ENCODE measurements around the gene FRG1.
A peak's percentile ranks its signal among the peaks of the same experiment; 100 is the strongest.
"Not testable (repeated sequence)": the region's sequence is repeated elsewhere in the genome, so short reads cannot be mapped to it uniquely, and the experiment has no call there.

FRG1 gene

GRCh38 chr4:189940178-189941004 is at the start of gene FRG1:
TSS of gene FRG1 (plus strand) at chr4:189940872. CDS start at chr4:189941010, 138 bp downstream.
- peak; percentile 95 for DNase-seq

- no peak for DNase-seq
These were observed 43.0 kb upstream of the FRG1 start for GRCh38 chr4:189897667-189898066.

- DNase-seq = not testable (repeated sequence)
These were observed 41.1 kb upstream of the FRG1 start for GRCh38 chr4:189899481-189900015.

- peak; percentile 23 for DNase-seq
These were observed 36.1 kb upstream of the FRG1 start for GRCh38 chr4:189904420-189905027.

GRCh38 chr4:189912170-189912569 is 28.5 kb upstream of the FRG1 start:
- DNase-seq = no peak

- no peak for DNase-seq
These were observed 23.3 kb upstream of the FRG1 start for GRCh38 chr4:189917161-189917891.

- no peak for DNase-seq
These were observed 19.6 kb upstream of the FRG1 start for GRCh38 chr4:189921058-189921457.

GRCh38 chr4:189926742-189927141 is 13.9 kb upstream of the FRG1 start:
- DNase-seq = not testable (repeated sequence)

- DNase-seq = no peak
These were observed 356 bp downstream of the FRG1 start for GRCh38 chr4:189941005-189941450.

- not testable (repeated sequence) for DNase-seq
These were observed 1.7 kb downstream of the FRG1 start for GRCh38 chr4:189942412-189942811.

GRCh38 chr4:189944077-189944476 is 3.4 kb downstream of the FRG1 start:
- not testable (repeated sequence) for DNase-seq

- DNase-seq = not testable (repeated sequence)
These were observed 6.2 kb downstream of the FRG1 start for GRCh38 chr4:189946906-189947305.

GRCh38 chr4:189948486-189948885 is 7.8 kb downstream of the FRG1 start:
- not testable (repeated sequence) for DNase-seq

GRCh38 chr4:189969291-189969690 is 28.6 kb downstream of the FRG1 start:
- not testable (repeated sequence) for DNase-seq

- no peak for DNase-seq
These were observed 33.0 kb downstream of the FRG1 start for GRCh38 chr4:189973646-189974045.

- DNase-seq = no peak
These were observed 33.4 kb downstream of the FRG1 start for GRCh38 chr4:189974056-189974455.

- no peak for DNase-seq
These were observed 38.8 kb downstream of the FRG1 start for GRCh38 chr4:189979196-189980047.

GRCh38 chr4:189980292-189980691 is 39.6 kb downstream of the FRG1 start:
- not testable (repeated sequence) for DNase-seq

GRCh38 chr4:189981970-189982369 is 41.3 kb downstream of the FRG1 start:
- DNase-seq = no peak

GRCh38 chr4:189983916-189984526 is 43.3 kb downstream of the FRG1 start:
- DNase-seq = not testable (repeated sequence)

- DNase-seq = not testable (repeated sequence)
These were observed 44.0 kb downstream of the FRG1 start for GRCh38 chr4:189984661-189985060.

Data from CD4-positive, alpha-beta T cell treated with Interleukin-15 for 1 hour (primary cell).